ENCODE data around the gene DDR1. TPM values are rescaled to one million over a fixed set of nuclear protein-coding genes. Genes with fewer than 3 reads are reported as not detected.

Gene DDR1
- total RNA-seq, 1 experiment from 2014 or later = 115 TPM

DNA sequence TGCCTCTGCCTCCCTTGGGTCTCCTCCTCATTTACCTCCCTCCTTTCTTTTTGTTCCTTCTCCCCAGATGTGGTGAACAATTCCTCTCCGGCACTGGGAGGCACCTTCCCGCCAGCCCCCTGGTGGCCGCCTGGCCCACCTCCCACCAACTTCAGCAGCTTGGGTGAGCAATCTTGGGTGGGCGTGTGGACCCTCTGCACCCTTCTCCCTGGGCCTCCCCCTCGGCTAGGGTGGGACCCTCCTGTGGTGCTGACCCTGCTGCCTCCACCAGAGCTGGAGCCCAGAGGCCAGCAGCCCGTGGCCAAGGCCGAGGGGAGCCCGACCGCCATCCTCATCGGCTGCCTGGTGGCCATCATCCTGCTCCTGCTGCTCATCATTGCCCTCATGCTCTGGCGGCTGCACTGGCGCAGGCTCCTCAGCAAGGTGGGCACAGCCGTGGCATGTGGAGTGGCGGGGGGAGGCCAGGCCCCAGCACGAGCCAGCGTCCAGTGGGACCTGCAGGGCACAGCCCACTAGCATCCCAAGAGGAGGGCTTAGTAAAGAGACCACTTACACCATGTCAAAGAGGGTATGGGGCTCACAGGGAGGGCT is 8.8 kb downstream of the DDR1 start:
- TF ChIP-seq, protein P1, sequence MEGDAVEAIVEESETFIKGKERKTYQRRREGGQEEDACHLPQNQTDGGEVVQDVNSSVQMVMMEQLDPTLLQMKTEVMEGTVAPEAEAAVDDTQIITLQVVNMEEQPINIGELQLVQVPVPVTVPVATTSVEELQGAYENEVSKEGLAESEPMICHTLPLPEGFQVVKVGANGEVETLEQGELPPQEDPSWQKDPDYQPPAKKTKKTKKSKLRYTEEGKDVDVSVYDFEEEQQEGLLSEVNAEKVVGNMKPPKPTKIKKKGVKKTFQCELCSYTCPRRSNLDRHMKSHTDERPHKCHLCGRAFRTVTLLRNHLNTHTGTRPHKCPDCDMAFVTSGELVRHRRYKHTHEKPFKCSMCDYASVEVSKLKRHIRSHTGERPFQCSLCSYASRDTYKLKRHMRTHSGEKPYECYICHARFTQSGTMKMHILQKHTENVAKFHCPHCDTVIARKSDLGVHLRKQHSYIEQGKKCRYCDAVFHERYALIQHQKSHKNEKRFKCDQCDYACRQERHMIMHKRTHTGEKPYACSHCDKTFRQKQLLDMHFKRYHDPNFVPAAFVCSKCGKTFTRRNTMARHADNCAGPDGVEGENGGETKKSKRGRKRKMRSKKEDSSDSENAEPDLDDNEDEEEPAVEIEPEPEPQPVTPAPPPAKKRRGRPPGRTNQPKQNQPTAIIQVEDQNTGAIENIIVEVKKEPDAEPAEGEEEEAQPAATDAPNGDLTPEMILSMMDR (IDR thresholded peaks at IDR 0.05; ENCODE audit: insufficient read depth in 1 of 2, low read depth in 1 of 2, low read length in 1 of 2, severe bottlenecking in 1 of 2, unreplicated experiment in 1 of 2) = peak; percentile 30 to 39
- Histone ChIP-seq H3K27me3 (replicated peaks; ENCODE audit: control insufficient read depth, insufficient read depth, low read length) (no peaks in the 10 kb centered on the region), H3K9me3 (no peaks in the 10 kb centered on the region), H3K4me3 (ENCODE audit: low read depth, low read length) (no peak overlapping the region), H3K36me3 (ENCODE audit: control insufficient read depth, insufficient read depth, low read length) (peaks cover 10% of the 10 kb centered on the region), H3K4me1 (no peaks in the 10 kb centered on the region)
- CTCF ChIA-PET = interaction anchor here (0.8 kb wide), 1 partner anchor 178 kb away, joined by 3 read pairs; no protein-coding TSS in a partner anchor
- peaks cover 32% of the 10 kb centered on the region for H3K36me3 Mint-ChIP-seq (ENCODE audit: insufficient read depth, unreplicated experiment)
- BruUV-seq (replicated peaks) = no TSS peak
- POLR2A ChIA-PET = no interaction called here
- no peaks in the 10 kb centered on the region for H3K9me3 Mint-ChIP-seq (ENCODE audit: unreplicated experiment)
- H3K4me3 Mint-ChIP-seq (ENCODE audit: unreplicated experiment) = no peak overlapping the region
- no peaks in the 10 kb centered on the region for H3K27me3 Mint-ChIP-seq (ENCODE audit: insufficient read depth, unreplicated experiment)
- H3K4me1 Mint-ChIP-seq (ENCODE audit: low read depth, unreplicated experiment) = no peaks in the 10 kb centered on the region
- peak; percentile 15 for DNase-seq
- intact Hi-C loops (cut with micrococcal nuclease; ENCODE audit: unreplicated experiment) = no loop called here
- no peak overlapping the region for H3K27ac Mint-ChIP-seq (ENCODE audit: unreplicated experiment)

DNA sequence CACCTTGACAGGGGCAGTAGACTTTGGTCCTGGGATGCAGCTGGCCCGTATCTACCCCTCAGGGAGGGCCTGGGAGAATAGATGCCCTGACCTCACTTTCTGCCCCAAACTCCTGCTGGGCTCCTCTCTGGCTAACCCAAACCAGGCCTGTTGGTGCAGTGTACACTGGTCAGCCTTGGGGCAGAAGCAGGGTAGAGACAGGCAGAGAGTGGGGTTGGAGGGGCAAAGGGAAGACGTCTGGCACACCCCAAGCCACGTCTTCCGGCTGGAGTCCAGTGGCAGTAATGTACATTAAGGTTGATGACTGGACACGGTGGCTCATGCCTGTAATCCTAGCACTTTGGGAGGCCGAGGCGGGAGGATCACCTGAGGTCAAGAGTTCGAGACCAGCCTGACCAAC is 9.3 kb downstream of the DDR1 start:
- H3K4me3 ChIP-seq (ENCODE audit: low read depth, low read length) = no peak overlapping the region
- ChIA-PET POLR2A (no interaction called here), CTCF (no interaction called here)
- DNase-seq = no peak
- H3K4me1 ChIP-seq = no peaks in the 10 kb centered on the region
- H3K27me3 ChIP-seq (replicated peaks; ENCODE audit: control insufficient read depth, insufficient read depth, low read length) = no peaks in the 10 kb centered on the region
- Mint-ChIP-seq H3K27ac (ENCODE audit: unreplicated experiment) (no peak overlapping the region), H3K27me3 (ENCODE audit: insufficient read depth, unreplicated experiment) (no peaks in the 10 kb centered on the region), H3K9me3 (ENCODE audit: unreplicated experiment) (no peaks in the 10 kb centered on the region), H3K36me3 (ENCODE audit: insufficient read depth, unreplicated experiment) (peaks cover 32% of the 10 kb centered on the region), H3K4me3 (ENCODE audit: unreplicated experiment) (no peak overlapping the region), H3K4me1 (ENCODE audit: low read depth, unreplicated experiment) (no peaks in the 10 kb centered on the region)
- no TSS peak for BruUV-seq (replicated peaks)
- no peaks in the 10 kb centered on the region for H3K9me3 ChIP-seq
- TF ChIP-seq, protein P1 (IDR thresholded peaks at IDR 0.05; ENCODE audit: insufficient read depth in 1 of 2, low read depth in 1 of 2, low read length in 1 of 2, severe bottlenecking in 1 of 2, unreplicated experiment in 1 of 2) = no peak
- H3K36me3 ChIP-seq (ENCODE audit: control insufficient read depth, insufficient read depth, low read length) = peaks cover 9% of the 10 kb centered on the region
- intact Hi-C loops (cut with micrococcal nuclease; ENCODE audit: unreplicated experiment) = no loop called here

DNA sequence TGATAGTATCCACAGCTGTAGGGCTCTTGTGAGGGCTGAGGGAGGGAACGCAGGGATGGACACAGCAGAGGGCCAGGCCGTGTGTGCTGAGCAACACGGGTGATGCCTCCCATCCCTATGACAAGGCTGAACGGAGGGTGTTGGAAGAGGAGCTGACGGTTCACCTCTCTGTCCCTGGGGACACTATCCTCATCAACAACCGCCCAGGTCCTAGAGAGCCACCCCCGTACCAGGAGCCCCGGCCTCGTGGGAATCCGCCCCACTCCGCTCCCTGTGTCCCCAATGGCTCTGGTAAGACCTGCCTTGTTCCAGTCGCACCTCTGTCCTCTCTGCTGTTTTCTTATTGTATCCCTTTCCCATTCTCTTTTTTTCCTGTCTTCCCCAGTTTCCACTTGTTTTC is 10.1 kb downstream of the DDR1 start:
- Histone ChIP-seq H3K4me1 (no peaks in the 10 kb centered on the region), H3K36me3 (ENCODE audit: control insufficient read depth, insufficient read depth, low read length) (peaks cover 8% of the 10 kb centered on the region), H3K9me3 (no peaks in the 10 kb centered on the region), H3K4me3 (ENCODE audit: low read depth, low read length) (no peak overlapping the region), H3K27me3 (replicated peaks; ENCODE audit: control insufficient read depth, insufficient read depth, low read length) (no peaks in the 10 kb centered on the region)
- CTCF ChIA-PET = no interaction called here
- no peak for DNase-seq
- BruUV-seq (replicated peaks) = no TSS peak
- H3K27ac Mint-ChIP-seq (ENCODE audit: unreplicated experiment) = no peak overlapping the region
- no peak overlapping the region for H3K4me3 Mint-ChIP-seq (ENCODE audit: unreplicated experiment)
- POLR2A ChIA-PET = no interaction called here
- peaks cover 32% of the 10 kb centered on the region for H3K36me3 Mint-ChIP-seq (ENCODE audit: insufficient read depth, unreplicated experiment)
- H3K27me3 Mint-ChIP-seq (ENCODE audit: insufficient read depth, unreplicated experiment) = no peaks in the 10 kb centered on the region
- H3K4me1 Mint-ChIP-seq (ENCODE audit: low read depth, unreplicated experiment) = no peaks in the 10 kb centered on the region
- H3K9me3 Mint-ChIP-seq (ENCODE audit: unreplicated experiment) = no peaks in the 10 kb centered on the region
- TF ChIP-seq, protein P1 (IDR thresholded peaks at IDR 0.05; ENCODE audit: insufficient read depth in 1 of 2, low read depth in 1 of 2, low read length in 1 of 2, severe bottlenecking in 1 of 2, unreplicated experiment in 1 of 2) = no peak
- intact Hi-C loops (cut with micrococcal nuclease; ENCODE audit: unreplicated experiment) = no loop called here

Measured in Caco-2 (cell line).